CD4-positive, alpha-beta T cell treated with Interferon alpha-2 for 1 hour (primary cell): ENCODE results near the gene TMIGD1.
A peak's percentile ranks its signal among the peaks of the same experiment; 100 is the strongest.
"Not testable (repeated sequence)": the region's sequence is repeated elsewhere in the genome, so short reads cannot be mapped to it uniquely, and the experiment has no call there.

Source experiments
- DNase-seq, 2 donors: peaks; one replicate each; pipeline ENCODE4 v3.0.0-alpha.2; 2020 to 2022

TMIGD1 gene

DNA sequence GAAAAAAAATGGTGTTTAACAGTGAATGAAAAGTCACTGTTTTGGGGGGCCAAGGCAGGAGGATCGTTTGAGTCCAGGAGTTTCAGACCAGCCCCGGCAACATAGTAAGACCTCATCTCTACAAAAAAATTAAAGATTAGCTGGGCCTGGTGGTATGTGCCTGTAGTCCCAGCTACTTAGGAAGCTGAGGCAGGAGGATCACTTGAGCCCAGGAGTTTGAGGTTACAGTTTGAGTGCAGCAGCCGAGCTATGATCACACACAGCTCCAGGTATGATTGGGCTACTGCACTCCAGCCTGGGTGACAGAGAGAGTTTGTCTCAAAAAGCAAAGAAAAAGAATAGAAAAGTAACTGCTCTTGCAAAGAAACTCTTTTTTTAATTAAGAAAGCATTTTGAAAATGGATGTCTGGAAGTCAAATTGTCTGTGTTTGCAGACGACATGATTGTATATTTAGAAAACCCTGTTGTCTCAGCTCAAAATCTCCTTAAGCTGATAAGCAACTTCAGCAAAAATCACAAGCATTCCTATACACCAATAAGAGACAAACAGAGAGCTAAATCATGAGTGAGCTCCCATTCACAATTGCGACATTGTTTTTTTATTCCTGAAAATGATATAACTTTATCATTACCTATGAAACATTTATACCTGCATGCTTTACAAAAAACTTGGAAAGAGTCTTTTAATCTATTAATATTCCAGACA is 24.4 kb upstream of the TMIGD1 start:
- DNase-seq = no peak

DNA sequence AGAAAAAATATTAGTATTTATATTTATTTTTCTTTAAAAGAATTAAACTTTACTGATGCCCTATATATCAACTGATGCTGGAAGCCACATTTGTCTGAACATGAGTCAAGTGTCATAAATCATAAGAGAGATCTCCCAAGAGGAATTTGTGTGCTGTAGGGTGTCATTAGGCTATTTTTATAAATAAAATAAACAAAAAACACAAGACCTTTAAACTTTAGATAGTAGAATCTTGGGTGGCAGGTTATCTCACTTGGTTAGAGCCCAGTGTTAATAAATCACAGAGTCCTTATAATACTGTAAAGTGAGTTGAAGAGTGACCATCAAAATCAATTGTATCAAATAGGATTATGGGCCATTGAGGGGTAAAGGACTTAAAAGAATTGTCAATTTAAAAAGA is 23.6 kb upstream of the TMIGD1 start:
- no peak for DNase-seq

DNA sequence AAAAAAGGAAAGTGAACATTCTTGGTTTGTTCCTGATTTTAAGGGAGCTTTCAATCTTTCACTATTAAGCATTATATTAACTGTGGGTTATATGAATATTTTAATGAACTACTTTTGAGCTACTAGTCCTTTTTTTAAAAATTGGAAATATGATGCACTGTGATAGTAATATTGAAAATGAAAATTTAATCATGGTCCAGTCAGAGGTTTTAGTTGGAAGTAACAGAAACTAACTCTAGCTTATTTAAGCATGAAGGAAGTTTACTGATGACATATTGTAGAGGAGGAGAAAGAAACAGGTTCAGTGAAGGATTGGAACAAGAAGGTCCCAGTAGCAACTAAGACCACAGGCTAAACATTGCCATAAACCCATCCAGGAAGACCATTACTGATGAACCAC is 20.8 kb upstream of the TMIGD1 start:
- DNase-seq = no peak

DNA sequence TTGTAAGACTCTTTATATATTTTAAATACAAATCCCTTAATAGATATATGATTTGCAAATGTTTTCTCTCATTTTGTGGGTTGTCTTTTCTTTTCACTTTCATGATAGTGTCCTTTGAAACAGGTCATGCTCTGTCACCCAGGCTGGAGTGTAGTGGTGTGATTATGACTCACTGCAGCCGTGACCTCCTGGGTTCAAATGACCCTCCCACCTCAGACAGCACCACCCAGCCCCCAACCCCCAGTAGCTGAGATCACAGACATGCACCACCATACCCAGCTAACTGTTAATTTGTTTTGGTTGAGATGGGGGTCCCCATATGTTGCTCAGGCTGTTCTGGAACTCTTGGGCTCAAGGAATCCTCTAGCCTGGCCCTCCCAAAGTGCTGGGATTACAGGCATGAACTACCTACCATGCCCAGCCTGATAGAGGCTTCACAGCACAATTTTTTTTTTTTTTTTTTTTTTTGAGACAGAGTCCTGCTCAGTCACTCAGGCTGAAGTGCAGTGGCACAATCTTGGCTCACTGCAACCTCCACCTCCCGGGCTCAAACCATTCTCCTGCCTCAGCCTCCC is 18.5 kb upstream of the TMIGD1 start:
- peak in 1 of 2 donors; percentile 43 for DNase-seq

DNA sequence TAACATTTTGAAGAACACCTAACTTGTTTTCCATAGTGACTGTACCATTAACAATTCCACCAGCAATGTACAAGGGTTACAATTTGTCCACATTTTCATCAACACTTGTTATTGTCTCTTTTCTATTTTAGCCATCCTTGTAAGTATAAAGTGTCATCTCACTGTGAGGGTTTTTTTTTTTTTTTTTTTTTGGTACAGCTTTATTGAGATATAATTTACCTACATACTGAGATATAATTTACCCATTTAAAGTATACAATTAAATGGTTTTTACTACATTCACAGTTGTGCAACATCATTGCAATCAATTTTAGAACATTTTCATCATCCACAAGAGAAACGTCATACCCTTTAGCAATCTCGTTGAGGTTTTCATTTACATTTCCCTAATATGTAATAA is 17.9 kb upstream of the TMIGD1 start:
- DNase-seq = no peak

DNA sequence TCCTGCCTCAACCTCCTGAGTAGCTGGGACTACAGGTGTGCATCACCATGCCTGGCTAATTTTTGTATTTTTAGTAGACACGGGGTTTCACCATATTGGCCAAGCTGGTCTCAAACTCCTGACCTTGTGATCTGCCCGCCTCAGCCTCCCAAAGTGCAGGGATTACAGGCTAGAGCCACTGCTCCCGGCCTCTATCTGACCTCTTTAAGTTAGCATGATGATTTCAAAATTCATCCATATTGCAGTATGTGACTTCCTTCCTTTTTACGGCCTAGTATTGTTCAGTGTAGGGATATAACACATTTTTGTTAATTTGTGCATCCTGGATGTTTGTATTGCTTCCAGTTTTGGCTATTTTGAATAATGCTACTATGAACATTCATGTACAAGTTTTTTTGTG is 17.4 kb upstream of the TMIGD1 start:
- DNase-seq = peak in 1 of 2 donors; percentile 30

DNA sequence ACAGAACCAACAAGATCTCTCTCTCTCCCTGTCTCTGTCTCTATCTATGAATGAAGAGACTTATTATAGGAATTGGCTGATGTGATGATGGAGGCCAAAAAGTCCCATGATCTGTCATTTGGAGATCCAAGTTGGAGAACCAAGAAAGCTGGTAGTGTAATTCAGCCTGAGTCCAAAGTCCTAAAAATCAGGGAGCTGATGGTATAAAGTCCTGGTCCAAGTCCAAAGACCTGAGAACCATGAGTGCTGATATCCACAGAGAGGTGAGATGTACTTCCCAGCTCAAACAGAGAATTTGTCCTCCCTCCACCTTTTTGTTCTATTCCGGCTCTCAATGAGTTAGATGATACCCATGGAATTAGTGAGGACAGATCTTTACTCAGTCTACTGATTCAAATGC is 15.4 kb upstream of the TMIGD1 start:
- DNase-seq = no peak

DNA sequence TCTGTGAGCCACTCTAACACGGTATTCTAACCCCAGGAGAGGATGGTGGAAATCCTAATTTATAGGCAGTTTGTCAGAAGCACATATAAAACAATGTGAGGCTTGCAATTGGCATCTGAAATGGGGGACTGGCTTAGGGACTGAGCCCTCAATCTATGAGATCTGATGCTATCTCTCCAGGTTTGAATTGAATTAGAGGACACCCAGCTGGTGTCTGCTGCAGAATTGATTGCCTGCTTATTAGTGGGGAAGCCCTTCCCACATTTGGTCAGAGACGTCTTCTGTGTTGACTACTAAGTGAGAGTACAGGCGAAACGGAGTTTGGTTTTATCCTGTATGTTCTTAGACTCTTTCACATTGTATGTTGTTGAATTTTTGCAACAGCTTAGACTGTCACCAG is 13.6 kb upstream of the TMIGD1 start:
- DNase-seq = no peak

DNA sequence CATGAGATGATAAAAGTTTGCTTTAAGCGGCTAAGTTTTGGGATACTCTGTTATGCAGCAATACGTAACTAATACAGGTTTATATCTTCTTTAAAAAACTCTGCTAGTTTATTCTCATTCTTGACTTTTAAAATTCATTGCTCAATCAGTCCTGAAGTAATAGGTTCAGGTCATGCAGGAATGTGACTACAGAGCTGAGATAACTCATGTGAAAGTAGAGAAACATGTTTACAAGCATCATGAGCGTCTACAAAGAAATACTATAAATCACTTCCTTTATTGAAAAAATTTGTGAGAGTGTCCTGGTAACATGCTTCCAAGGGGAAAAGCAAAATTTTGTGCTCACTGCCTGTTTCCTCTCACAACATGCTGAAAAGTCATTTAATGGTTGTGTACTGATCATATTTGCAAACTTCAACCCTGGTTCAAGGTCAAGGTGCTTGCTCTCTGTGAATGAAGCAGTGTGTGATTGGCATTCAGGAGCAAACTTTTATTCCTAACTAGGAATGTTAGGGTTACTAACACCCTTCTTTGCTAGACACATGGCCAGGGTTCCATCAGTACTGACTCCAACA is 12.5 kb upstream of the TMIGD1 start:
- no peak for DNase-seq

DNA sequence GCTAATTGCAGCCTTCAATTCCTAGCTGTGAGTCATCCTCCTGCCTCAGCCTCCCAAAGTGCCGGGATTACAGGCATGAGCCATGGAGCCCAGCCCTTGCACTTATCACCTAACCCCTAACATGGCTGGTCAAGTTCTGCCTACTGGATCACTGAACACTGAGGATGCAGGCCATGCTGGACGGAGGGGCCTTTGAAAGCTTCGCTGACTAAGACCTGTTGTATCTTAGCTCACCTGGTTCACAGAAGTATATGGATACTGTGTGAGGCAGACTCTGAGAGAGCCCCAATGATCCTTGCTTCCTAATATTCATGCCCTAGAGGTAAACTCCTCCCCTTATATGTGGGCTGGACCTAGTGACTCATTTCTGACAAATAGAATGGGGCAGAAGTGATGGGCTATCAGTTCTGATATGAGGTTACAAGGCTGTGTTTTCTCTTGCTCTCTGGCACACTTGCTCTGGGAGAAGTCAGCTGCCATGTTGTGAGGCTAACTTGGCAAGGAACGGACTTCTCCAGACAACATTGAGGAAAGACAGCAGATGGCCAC is 11.7 kb upstream of the TMIGD1 start:
- DNase-seq = no peak

DNA sequence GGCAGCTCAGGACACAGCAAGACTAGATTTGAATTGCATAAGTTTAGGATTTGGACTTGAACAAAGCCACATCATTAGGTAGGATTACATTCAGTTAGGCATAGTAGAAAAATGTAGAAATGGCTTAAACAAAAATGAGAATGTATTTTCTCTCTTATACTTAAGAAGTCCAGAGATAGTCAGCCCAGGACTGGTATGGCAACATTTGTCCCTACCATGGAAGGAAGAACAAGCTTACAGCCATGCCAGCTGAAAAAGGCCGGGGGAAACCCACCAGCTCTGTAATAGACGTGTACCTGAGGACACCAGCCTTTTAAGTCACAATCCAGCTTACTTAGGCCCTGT is 11.2 kb upstream of the TMIGD1 start:
- DNase-seq = no peak

DNA sequence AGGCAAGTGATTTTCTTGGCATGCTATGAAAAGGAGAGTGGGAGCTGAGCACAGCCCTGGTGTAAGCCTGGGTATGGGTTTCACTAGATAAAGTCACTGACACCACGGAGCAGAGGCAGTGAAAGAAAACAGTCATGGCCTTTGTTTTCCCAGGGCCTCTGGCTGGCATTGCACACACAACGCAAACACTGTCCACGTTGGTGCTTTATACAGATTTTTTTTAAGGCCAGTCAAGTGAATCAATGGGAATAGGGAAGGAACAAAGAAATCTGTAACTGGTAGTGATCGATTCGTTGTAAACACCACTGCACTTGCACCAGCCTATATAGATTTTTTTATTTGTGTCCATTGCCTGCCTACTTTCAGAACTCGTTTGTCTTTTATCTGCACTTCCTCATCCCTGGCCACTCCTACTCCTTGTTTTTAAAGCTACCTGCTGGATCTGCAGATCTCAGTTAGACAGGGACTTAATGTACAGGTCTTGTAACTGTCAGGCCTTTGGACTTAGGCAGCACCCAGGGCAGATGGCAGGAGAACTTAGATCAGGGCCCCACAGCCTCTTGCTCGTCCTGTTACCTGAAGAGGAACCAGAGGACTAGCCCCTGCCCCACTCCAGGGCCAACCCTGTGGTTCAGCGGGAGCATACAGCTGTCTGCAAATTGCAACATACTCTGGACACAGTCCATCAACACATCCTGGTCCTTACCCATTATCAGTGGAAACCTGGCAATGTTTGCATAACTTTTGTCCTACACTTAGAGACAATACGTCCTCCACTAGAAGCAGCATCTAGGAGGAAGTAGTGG is 10.6 kb upstream of the TMIGD1 start:
- DNase-seq = no peak

DNA sequence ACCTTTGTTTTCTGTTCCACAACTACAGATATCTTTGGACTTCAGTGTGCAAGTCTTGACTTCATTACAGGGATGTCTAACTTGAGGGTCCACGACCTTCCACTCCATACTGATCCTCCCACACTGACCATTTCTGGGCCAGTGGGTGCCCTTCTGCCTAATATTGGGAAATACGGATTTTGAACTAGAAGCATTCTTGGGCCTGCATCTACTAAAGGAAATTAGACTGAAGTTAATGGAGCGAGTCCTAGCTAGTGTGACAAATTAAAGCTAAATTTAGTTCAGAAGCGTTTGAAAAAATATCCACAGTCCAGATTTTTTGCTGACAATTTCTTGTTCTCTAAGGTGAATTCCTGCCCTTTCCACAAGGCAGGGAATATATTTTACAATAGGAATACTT is 9.9 kb upstream of the TMIGD1 start:
- no peak for DNase-seq

DNA sequence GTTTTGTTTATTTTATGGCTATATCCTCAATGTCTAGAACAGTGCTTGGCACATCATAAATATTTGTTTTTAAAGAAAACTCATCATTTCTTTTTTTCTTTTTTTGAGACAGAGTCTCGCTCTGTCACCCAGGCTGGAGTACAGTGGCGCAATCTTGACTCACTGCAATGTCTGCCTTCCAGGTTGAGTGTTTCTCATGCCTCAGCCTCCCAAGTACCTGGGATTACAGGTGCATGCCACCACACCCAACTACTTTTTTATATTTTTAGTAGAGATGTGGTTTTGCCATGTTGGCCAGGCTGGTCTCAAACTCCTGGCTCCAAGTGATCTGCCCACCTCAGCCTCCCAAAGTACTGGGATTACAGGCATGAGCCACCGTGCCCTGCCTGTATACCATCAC is 9.4 kb upstream of the TMIGD1 start:
- not testable (repeated sequence) for DNase-seq

DNA sequence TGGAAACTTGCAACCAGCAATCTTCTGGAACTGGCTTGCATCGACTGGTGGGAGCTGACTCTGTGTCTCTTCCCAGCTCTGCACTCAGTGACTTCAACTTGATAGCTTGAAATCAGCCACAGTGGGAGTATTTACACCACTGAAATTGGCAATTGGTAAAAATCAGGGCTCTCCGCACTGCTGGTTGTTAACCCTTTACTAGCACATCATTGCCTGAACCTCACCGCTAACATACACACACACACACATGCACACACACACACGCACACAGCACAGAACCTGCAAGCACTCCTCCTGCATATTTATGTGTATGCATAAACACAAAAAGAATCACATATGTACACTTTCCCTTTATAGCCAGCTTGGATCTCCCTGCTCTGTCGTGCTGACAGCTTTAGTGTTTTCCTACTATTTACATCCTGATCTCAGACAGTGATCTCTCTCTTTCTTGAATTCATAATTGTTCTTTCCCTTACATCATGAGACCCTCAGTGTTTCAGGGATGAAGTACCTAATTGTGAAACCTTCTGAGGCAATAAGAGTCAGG is 7.9 kb upstream of the TMIGD1 start:
- DNase-seq = no peak

DNA sequence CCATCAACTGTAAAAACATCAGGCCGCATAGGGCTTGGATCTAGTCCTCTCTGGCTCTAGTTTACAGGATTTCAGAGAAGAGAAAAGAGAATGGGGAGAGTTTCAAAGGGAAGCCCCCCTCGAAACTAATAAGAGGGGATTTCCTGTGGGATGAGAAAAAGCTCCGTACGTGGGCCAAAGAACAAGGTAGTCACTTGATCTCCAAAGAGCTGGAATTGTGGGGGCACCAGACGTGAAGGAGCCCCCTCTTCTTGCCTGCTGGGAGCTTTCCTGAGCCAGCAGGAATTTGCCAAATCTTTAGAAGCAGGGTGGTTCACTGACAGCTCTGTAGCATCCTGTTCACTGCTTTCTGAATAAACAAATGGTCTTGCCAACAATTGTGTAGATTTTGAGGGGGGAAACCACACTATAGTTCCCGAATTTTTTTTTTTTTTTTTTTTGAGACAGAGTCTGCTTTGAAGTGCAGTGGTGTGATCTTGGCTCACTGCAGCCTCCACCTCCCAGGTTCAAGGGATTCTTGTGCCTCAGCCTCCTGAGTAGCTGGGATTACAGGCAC is 7.0 kb upstream of the TMIGD1 start:
- no peak for DNase-seq

DNA sequence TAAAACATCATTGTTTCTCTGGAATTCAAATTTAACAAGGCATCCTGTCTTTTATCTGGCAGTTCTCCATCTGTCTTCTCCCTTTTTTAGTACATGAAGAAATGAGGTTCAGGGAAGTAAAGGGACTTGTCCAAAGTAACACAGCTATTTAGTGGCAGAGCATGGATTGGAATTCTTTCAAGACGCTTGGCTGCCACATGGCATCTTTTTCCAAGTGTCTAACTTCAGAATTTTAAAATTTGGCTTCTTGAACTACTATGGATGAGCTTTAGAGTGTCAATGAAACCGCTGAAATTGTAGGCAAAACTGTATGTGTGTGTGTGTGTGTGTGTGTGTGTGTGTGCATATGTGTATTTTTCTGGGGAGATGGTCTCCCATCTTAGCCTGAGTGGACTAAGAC is 5.2 kb upstream of the TMIGD1 start:
- no peak for DNase-seq

DNA sequence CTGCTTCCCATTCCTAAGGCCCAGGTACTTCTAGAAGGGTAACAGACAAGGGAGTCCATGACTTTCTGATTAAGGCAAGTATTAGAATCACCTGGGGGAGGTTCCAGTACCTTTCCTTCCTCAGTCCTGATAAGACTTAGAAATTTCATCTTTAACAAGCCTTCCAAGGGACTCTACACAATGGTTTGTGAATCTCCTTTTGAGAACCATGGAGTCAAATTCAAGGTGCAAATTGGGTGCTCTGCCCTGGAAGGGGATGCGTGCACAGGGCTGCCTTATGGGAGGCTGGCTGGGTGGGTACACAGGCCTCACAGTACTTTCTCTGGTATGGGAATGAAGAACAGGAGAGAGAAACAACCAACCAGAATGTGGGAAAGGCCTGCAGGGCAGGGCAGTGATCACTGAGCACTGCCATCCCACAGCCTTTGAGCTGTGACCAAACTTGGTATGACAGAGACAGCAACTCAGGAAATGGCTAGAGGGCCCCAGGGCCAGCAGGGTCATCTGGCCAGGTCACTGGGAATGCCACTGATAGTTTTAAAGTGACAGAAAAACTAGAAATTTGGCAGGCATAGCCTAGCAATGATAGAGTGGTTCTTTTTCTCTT is 3.6 kb upstream of the TMIGD1 start:
- DNase-seq = no peak

DNA sequence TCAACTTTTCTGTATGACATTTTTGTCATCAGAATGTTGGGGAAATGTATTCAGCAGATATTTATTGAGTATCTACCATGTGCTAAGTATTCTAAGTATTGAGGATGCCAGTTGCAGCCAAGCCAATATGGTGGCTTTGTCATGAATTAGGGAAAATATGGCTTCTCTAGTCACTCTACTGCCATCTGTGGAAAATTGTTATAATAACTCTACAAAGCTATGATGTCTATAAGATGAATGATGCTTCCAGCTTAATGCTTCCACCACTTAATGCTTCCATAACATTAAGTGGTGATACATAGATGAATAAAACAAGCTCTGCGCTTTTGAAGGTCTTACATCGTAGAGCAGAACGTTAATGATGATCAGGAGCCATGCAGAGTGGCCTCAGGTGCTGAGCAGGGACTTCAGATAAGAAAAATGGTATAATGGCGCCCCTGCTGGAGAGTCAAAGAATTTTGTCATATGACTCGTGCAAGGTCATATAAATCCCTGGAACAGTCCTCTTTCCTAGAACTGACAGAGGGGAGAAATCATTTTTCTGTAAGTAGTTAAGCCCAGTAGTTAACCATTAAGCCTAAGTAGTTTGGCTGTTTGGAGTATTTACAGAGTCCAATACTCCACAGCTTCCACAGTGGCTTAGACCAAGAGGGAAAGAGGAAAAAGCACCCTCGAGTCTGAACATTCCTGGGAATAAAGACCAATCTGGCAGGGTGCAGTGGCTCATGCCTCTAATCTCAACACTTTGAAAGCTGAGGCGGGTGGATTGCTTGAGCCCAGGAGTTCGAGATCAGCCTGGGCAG is 2.7 kb upstream of the TMIGD1 start:
- peak; percentile 66 to 81 for DNase-seq

DNA sequence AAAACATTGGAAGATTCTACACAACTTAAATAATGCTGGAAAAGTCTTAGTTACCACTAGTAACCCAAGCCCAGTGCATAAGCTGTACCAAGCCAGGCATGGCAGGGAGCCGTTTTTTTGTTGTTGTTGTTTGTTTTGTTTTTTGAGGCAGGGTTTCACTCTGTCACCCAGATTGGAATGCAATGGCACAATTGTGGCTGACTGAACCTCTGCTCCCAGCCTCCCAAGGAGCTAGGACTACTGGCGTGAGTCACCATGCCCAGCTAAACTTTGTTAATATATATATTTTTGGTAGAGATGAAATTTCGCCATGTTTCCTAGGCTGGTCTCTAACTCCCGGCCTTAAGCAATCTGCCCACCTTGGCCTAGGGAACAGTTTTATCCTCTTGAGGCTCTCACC is 564 bp upstream of the TMIGD1 start:
- DNase-seq = no peak

DNA sequence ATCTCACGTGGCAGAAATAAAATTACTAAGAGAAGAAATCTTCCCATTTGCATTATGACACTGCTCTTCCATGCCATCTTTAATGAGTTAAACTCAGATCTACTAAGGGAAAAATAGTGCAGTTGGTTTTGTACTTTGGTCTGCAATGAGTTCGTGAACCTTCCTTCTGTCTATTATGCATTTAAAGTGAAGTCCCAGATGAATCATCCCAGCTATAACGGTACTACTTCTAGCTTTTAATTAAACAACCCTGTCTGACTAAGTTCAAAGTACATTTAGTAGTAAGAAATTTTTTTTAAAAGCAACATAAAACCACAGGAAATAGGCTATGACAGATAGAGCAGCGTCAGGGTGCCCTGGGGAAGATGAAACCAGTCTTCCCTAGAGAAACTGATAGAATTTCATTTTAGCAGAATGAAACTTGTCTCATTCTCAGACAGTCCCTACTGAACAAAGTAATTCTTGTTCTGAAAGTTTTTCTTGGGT is 1.8 kb downstream of the TMIGD1 start:
- DNase-seq = peak; percentile 62 to 81

DNA sequence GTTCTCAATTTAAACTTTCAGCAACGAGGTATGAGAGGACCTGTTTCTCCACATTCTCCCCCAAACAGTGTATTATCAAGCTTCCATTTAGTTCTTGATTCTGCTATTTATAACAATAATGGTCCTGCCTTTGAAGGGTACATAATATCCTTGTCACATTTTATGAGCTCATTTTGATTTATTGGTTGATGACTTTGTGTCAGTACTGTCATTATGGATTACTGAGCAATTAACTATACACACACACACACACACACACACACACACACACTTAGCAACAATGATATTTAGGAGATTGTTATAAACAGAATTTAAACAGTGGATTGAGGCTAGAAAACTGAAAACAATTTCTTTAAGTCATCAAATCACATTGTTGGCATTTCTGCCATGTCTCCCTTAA is 7.0 kb downstream of the TMIGD1 start:
- no peak for DNase-seq
